Activated gamma-delta T cell (primary cell): ENCODE measurements around the gene FGF11.
"Not testable (repeated sequence)": the region's sequence is repeated elsewhere in the genome, so short reads cannot be mapped to it uniquely, and the experiment has no call there.

ENCODE experiments used
- DNase-seq: peaks from one replicate; lab custom pipeline; 2025; lab: John Stamatoyannopoulos, UW

Gene FGF11

DNA sequence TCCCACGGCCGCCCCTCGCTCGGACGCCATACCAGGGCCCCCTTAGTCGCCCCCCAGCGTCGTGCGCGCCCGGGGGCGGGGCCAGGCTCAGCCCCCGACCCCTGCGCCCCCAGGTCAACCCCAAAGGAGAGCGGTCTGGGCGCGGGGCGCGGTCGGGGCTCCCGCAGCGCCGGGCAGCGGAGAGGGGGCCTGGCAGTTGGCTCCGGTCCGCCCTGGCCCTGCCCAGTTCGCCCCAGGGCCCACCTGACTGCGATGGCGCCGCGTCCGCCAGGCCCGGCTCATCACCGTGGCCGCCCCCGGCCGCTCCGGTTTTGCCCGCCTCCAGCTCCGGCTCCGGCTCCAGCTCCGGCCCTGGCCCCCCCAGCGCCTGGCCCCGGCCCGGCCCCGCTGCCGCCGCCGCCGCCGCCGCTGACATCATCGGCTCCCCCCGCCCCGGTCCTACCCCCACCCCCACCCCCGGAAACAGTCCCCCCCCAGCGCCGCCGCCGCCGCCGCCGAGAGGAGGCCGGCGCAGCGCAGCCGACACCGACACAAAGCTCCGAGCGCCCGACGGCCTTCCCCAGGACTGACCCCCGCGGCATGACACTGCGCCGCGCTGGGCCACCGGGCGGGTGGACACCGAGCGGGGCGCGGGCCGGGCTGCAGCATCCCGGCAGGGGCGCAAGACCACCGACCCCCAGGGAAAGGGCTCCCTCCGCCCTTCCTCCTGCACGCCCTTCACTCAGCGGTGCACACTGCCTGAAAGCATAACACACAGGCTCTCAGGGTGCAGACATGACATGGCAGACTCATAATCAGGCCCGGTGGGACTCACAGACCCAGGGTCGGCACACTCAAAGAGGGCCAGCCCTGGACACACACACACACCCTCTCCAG, 40.1 kb downstream of the FGF11 start, which contains the start of gene ZBTB4:
Gene ZBTB4 (minus strand): TSS at position 419 of the 876 bp plus-strand sequence. CDS start 12,830 bp downstream, outside the sequence.
- peak; percentile 69 for DNase-seq

DNA sequence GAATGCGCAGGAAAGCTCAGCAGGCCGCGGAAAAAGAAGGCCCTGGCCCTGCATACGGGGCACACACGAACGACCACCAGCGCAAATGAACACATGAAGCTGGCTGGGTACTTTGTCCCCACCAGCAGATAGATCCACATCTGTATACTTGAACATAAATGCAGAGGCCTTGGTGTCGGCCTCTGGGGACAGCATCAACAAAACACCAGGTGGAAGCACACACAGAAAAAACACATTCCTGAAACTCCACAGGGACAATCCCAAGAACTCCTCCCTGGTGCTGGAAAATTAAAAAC, 40.7 kb downstream of the FGF11 start:
- no peak for DNase-seq

DNA sequence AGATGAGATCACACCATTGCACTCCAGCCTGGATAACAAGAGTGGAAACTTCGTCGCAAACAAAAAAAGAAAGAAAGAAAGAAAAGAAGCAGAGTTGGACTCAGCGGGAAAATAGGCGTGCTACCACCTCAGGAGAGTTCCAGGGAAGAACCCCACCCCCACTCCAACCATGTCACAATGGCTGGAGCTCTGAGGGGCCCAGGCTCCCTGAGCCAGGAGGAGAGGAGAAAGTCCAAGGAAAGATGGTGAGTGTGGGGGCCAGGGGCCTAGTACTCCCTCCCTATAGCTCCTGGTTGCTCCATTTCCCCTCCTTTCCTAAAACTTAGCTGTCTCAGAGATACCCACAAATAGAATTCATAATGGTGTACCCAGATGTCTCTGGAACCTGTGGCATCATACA, 42.0 kb downstream of the FGF11 start, which contains the start of gene SLC35G6:
Gene SLC35G6 (plus strand): TSS at position 172 of the 400 bp plus-strand sequence. CDS start 71 bp downstream, at position 243.
- not testable (repeated sequence) for DNase-seq

DNA sequence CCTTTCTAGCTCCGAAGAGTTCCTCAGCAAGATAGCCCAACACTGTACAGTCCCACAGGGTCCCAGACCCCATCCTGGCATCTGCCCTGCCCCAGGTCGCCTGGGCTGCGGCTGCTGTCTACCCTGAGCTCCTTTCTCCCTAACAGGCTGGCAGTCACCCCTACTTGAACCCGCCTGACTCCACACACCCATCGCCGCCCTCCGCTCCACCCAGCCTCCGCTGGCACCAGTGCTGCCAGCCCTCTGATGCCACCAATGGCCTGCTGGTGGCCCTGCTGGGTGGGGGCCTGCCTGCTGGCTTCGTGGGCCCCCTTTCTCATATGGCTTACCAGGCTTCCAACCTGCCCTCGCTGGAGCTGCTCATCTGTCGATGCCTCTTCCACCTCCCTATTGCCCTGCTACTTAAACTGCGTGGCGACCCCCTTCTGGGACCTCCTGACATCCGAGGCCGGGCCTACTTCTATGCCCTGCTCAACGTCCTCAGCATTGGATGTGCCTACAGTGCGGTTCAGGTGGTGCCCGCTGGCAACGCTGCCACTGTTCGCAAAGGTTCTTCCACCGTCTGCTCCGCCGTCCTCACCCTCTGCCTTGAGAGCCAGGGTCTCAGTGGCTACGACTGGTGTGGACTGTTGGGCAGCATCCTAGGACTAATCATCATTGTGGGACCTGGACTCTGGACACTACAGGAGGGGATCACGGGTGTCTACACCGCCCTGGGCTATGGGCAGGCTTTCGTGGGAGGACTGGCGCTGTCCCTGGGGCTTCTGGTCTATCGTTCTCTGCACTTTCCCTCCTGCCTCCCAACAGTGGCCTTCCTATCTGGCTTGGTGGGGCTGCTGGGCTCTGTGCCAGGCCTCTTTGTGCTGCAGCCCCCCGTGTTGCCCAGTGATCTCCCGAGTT, 42.8 kb downstream of the FGF11 start:
- not testable (repeated sequence) for DNase-seq

DNA sequence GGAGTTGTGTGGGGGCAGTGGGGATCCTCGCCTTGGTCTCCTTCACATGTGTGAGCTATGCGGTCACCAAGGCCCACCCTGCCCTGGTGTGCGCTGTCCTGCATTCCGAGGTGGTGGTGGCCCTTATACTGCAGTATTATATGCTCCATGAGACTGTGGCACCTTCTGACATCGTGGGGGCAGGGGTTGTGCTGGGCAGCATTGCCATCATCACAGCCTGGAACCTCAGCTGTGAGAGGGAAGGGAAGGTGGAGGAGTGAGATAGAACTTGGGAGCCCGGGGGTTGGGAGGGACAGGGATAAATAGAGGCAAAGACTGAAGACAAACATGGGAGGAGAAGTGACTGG, 43.4 kb downstream of the FGF11 start:
- not testable (repeated sequence) for DNase-seq

DNA sequence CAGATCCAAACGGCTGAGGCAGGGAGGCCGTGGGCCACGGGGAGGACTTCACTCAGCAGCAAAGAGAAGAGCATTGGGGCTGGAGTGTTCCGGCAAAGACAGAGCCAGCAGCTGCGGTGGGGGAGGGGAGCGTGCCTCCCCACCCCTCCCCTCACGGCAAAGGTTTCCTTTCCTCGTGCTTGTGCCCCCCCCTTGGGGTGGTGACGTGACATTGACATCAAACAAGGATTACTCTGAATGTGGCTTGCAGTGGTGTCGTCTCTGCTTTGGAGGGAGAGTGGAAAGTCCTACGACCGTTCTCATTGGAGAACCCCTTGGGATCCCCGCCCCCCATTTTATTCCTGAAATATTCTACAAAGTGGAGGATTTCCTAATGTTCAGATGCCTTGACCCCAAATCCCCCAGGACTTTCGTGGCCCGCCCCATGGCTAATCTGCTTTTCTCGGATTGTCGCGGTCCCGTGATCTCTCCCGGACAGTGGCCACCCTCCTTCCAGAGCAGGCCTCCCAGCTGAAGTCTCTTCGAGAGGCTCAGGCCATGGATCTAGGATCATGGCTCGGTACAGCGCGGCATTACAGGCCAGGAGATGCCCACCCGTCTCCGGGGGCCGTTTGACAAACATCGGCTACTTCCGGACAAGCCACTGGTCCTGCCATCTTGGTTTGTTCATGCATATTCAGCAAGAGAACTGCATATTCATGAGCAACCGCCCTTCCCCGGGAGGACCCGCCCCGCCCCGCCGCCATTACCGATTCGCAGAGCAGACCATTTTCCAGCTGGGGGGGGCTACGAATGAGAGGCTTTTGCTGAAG, 44.1 kb downstream of the FGF11 start:
- DNase-seq = peak; percentile 87

DNA sequence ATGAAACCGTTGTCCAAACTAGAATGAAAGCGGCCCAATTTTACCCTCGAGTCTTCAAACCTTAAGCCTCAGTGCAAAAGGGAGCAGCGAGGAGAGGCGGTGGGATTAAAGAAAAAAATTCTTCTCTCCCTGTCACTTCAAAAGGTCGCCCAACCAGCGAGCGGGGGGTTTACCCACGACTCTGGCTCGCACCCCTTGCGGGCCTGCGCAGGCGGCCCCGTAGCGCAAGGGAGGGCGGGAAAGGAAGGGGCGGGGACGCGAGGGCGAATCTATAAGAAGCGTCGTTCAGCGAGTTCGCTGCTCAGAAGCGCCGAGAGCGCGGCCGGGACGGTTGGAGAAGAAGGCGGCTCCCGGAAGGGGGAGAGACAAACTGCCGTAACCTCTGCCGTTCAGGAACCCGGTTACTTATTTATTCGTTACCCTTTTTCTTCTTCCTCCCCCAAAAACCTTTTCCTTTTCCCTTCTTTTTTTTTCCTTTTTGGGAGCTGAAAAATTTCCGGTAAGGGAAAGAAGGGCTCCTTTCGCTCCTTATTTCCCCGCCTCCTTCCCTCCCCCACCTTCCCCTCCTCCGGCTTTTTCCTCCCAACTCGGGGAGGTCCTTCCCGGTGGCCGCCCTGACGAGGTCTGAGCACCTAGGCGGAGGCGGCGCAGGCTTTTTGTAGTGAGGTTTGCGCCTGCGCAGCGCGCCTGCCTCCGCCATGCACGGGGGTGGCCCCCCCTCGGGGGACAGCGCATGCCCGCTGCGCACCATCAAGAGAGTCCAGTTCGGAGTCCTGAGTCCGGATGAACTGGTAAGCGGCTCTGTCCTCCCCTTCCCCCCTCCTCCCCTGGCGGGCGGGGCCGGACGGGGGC, 45.0 kb downstream of the FGF11 start, which contains the start of gene POLR2A:
Gene POLR2A (plus strand): TSS at position 300 of the 852 bp plus-strand sequence.
- peak; percentile 95 for DNase-seq

DNA sequence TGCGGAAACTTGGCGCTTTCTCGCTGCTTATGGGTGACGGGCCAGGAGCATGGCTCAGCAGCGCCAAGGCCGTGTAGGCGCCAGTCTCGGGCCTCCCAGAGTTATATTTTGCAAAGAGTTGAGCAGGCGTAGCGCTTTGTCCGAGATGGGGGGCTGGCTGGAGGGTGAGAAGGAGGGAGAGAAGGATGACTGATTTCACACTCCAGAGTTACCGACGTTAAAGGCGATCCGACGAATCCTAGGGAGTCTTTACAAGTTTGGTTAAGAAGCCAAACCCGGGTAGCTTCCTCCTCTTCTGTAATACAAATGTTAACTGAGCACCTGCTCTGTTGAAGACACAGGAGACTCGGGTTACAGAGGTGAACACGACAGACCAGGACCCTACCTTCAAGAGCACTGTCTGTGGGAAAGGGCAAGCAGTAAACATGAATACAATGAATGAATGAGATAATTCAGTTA, 45.6 kb downstream of the FGF11 start:
- no peak for DNase-seq

DNA sequence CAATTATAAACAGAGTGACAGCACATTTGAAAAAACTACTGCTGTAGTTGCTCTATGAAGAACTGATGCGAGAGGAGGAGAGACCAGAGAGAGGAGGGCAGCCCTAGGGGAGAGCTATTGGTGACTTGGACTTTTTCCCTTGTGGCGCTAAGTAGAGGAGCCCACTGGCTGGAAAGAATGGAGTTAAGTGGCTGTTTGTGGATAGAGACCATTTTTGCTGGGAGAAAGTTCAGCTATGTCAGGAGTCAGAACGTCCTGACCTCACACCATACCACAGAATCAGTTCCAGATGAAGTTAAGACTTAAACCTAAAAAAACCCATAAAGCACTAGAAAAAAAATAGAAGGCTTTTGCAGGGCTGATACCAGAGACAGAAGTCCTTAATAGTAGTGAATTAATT, 46.9 kb downstream of the FGF11 start:
- DNase-seq = no peak

DNA sequence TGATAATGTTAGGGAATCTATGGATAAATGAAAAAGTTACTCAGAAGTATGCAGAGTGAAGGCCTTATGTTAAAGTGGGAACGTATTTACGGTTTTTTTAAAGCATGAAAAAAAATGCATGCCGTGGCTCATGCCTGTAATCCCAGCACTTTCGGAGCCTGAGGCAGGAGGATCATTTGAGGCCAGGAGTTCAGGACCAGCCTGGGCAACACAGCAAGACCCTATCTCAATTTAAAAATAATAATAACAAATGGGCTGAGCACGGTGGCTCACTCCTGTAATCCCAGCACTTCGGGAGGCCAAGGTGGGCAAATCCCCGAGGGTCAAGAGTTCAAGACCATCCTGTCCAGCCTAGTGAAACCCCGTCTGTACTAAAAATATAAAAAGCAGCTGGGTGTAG, 50.8 kb downstream of the FGF11 start:
- no peak for DNase-seq

DNA sequence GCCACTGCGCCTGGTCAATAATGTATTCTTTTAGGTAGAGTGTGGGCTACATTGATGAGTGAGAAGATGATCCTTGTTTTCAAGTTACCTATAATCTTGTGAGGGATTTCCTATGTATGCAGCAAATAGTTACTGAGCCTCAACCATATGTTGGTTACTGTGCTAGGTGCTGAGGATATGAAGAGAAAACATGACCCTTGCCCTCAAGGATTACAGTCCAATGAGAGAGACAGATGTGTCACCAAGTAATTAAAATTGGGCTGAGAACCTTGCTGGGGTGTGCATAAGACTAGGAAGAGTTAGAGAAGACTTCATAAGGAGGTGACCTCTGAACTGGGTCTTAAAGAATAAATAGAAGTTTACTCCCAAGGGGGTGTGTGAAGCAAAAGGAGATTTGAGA, 52.3 kb downstream of the FGF11 start:
- DNase-seq = no peak

DNA sequence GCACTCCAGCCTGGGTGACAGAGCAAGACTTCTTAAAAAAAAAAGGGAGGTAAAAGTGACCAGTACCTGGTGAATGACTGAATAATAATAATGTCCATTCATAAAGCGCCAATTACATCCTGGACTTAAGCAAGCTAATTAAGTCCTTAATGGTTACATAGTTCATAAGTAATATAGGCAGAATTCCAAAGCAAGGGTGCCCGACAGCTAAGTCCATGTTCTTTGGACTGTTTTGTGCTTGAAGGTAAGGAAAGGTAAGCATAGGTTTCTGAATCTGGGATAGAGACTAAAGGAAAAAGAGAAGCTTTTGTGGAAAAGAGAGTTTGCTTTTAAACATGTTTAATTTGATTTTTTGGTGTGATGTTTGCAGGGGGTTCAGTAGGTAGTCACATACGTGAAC, 54.6 kb downstream of the FGF11 start:
- no peak for DNase-seq
